ENCODE measurements around the gene KIAA1958. TPM values are rescaled to one million over a fixed set of nuclear protein-coding genes. Genes with fewer than 3 reads are reported as not detected.

The KIAA1958 gene
- total and polyA plus RNA-seq, 2 experiments from 2014 or later: 9.9 to 20.1 TPM

- Histone ChIP-seq H3K27ac (no peak overlapping the region), H3K36me3 (no peaks in the 10 kb centered on the region), H3K4me1 (ENCODE audit: low read depth) (peaks cover 10% of the 10 kb centered on the region), H3K9me3 (ENCODE audit: low read depth) (no peaks in the 10 kb centered on the region), H3K27me3 (no peaks in the 10 kb centered on the region), H3K4me3 (no peak overlapping the region)
- TF ChIP-seq CTCF (IDR thresholded peaks at IDR 0.05; ENCODE audit: low read depth, low read length): no peak
- DNase-seq (ENCODE audit: low read depth in 1 of 2, low spot score in 1 of 2): no peak
Measured at GRCh38 chr9:112562235-112562958, 75.8 kb downstream of the KIAA1958 start.

GRCh38 chr9:112569186-112569585, 82.6 kb downstream of the KIAA1958 start:
- no peak for TF ChIP-seq CTCF (IDR thresholded peaks at IDR 0.05; ENCODE audit: low read depth, low read length)
- Histone ChIP-seq H3K9me3 (ENCODE audit: low read depth) (no peaks in the 10 kb centered on the region), H3K36me3 (no peaks in the 10 kb centered on the region), H3K4me3 (no peak overlapping the region), H3K27me3 (no peaks in the 10 kb centered on the region), H3K27ac (no peak overlapping the region), H3K4me1 (ENCODE audit: low read depth) (no peaks in the 10 kb centered on the region)
- peak in 1 of 2 donors; percentile 90 for DNase-seq (ENCODE audit: low read depth in 1 of 2, low spot score in 1 of 2)

GRCh38 chr9:112570671-112571167, 84.1 kb downstream of the KIAA1958 start:
- Histone ChIP-seq H3K36me3 (peaks cover 5% of the 10 kb centered on the region), H3K9me3 (ENCODE audit: low read depth) (no peaks in the 10 kb centered on the region), H3K4me1 (ENCODE audit: low read depth) (no peaks in the 10 kb centered on the region), H3K27ac (no peak overlapping the region), H3K4me3 (no peak overlapping the region), H3K27me3 (no peaks in the 10 kb centered on the region)
- TF ChIP-seq CTCF (IDR thresholded peaks at IDR 0.05; ENCODE audit: low read depth, low read length): no peak
- peak in 1 of 2 donors; percentile 1 for DNase-seq (ENCODE audit: low read depth in 1 of 2, low spot score in 1 of 2)

GRCh38 chr9:112571624-112572355, 85.2 kb downstream of the KIAA1958 start:
- Histone ChIP-seq H3K4me1 (ENCODE audit: low read depth) (no peaks in the 10 kb centered on the region), H3K27me3 (no peaks in the 10 kb centered on the region), H3K27ac (no peak overlapping the region), H3K4me3 (no peak overlapping the region), H3K36me3 (peaks cover 5% of the 10 kb centered on the region), H3K9me3 (ENCODE audit: low read depth) (no peaks in the 10 kb centered on the region)
- DNase-seq (ENCODE audit: low read depth in 1 of 2, low spot score in 1 of 2): no peak
- TF ChIP-seq CTCF (IDR thresholded peaks at IDR 0.05; ENCODE audit: low read depth, low read length): no peak

GRCh38 chr9:112572416-112572815, 85.8 kb downstream of the KIAA1958 start:
- H3K27ac ChIP-seq: no peak overlapping the region
- H3K4me3 ChIP-seq: no peak overlapping the region
- H3K9me3 ChIP-seq (ENCODE audit: low read depth): no peaks in the 10 kb centered on the region
- H3K36me3 ChIP-seq: peaks cover 5% of the 10 kb centered on the region
- H3K27me3 ChIP-seq: no peaks in the 10 kb centered on the region
- no peak for DNase-seq (ENCODE audit: low read depth in 1 of 2, low spot score in 1 of 2)
- no peaks in the 10 kb centered on the region for H3K4me1 ChIP-seq (ENCODE audit: low read depth)
- TF ChIP-seq CTCF (IDR thresholded peaks at IDR 0.05; ENCODE audit: low read depth, low read length): no peak

Measured in cardiac muscle cell (in vitro differentiated cells and primary cell).